Bronchial epithelial cell (primary cell): ENCODE data around the gene KATNAL1. TPM values are rescaled to one million over a fixed set of nuclear protein-coding genes. Genes with fewer than 3 reads are reported as not detected.

ENCODE experiments used
- DNase-seq: peaks from one replicate; pipeline ENCODE4 v3.0.0-alpha.2; 2010; ENCODE audit warnings: low read depth
- FAIRE-seq: peaks from 2 replicates; lab custom pipeline; 2011; peaks lifted over from hg19 to GRCh38; lab: Jason Lieb, UNC
- H3K27me3 ChIP-seq: 2 replicates; pipeline ENCODE4 v1.5.1; 2011; ENCODE audit warnings: low read length; ENCODE audit not compliant: control insufficient read depth, insufficient read depth
- H3K36me3 ChIP-seq: 2 replicates; pipeline ENCODE4 v1.5.1; 2011; ENCODE audit warnings: low read length; ENCODE audit not compliant: control insufficient read depth, insufficient read depth
- H3K4me3 ChIP-seq: 2 replicates; pipeline ENCODE4 v1.5.1; 2011; ENCODE audit warnings: mild to moderate bottlenecking, low read depth, low read length, control low read depth
- total RNA-seq: library from RNA; depleted of rRNA; stranded (reverse); fragments of >200 nt; gene quantifications from 2 replicates; pipeline ENCODE4 v1.2.1, GENCODE V29; 2014
- TF ChIP-seq, protein P1 (sequence below): IDR thresholded peaks from 2 replicates; pipeline ENCODE4 v1.5.1; 2011; ENCODE audit warnings: mild to moderate bottlenecking, moderate library complexity, low read length, control low read depth, inconsistent platforms; ENCODE audit not compliant: insufficient read depth, severe bottlenecking

The KATNAL1 gene
- total RNA-seq, 1 donor from 2014 or later, result 5.5 TPM

DNA sequence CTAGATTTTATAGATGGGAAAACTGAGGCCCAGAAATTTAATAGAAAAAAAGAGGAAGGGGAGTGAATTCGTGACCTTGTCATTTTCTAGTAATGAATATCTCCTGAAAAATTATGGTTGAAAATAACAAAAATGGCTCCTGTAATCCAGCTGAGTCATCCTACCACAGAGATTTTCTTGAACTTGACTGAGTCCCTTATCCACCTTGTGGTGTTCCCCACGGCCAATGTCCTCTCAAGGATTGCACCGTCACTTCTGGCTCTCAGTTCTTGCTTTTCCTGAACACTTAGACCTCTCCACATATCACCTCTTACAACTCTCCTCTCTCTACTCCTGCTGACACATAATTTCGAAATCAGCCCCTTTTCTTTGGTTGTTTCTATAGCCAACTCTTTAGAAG is 1.2 kb upstream of the KATNAL1 start:
- Histone ChIP-seq H3K36me3 (no peaks in the 10 kb centered on the region), H3K27me3 (no peaks in the 10 kb centered on the region), H3K4me3 (no peak overlapping the region)
- DNase-seq, result peak; percentile 46
- TF ChIP-seq, protein P1, sequence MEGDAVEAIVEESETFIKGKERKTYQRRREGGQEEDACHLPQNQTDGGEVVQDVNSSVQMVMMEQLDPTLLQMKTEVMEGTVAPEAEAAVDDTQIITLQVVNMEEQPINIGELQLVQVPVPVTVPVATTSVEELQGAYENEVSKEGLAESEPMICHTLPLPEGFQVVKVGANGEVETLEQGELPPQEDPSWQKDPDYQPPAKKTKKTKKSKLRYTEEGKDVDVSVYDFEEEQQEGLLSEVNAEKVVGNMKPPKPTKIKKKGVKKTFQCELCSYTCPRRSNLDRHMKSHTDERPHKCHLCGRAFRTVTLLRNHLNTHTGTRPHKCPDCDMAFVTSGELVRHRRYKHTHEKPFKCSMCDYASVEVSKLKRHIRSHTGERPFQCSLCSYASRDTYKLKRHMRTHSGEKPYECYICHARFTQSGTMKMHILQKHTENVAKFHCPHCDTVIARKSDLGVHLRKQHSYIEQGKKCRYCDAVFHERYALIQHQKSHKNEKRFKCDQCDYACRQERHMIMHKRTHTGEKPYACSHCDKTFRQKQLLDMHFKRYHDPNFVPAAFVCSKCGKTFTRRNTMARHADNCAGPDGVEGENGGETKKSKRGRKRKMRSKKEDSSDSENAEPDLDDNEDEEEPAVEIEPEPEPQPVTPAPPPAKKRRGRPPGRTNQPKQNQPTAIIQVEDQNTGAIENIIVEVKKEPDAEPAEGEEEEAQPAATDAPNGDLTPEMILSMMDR, result no peak
- FAIRE-seq, result no peak

DNA sequence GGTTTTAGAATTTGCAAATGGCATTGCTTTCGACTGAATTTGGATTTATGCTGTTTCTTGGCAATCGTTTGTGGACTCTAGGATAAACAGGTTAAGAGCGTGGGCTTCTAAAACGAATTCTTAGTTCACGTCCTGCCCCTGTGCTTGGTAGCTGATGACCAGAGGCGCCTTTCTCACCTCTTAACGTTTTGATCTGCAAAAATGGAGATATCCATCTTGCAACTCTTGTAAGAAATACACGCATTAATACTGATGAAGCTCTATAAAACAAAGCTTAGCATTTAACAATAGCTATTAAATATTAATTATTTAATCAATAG is 580 bp upstream of the KATNAL1 start:
- FAIRE-seq (no peak), DNase-seq (no peak)
- Histone ChIP-seq H3K27me3 (no peaks in the 10 kb centered on the region), H3K4me3 (peak overlapping the region; percentile 81), H3K36me3 (no peaks in the 10 kb centered on the region)
- TF ChIP-seq, protein P1, result no peak

DNA sequence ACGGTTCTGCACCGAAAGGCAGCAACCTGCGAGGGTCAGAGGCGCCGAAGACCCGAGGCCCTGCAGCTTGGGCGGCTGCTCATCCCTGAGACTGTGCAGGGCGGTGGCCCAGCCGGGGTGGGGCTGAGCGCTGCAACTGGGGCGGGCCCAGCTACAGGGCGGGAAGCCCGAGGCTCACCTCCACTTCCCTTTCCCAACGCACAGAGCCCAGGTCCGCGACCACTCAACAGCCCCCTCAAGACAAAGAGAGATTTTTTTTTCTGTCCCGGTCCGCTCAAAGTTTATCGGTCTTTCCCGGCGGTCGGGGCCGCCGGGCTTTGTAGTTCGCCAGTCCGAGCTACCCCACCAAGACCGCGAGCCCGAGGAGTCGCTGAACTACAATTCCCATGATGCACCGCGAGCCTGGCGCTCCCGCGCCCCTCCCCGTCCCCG is 573 bp downstream of the KATNAL1 start:
- Histone ChIP-seq H3K27me3 (no peaks in the 10 kb centered on the region), H3K36me3 (no peaks in the 10 kb centered on the region), H3K4me3 (peak overlapping the region; percentile 81)
- no peak for FAIRE-seq
- DNase-seq, result peak; percentile 75
- TF ChIP-seq, protein P1, result no peak

DNA sequence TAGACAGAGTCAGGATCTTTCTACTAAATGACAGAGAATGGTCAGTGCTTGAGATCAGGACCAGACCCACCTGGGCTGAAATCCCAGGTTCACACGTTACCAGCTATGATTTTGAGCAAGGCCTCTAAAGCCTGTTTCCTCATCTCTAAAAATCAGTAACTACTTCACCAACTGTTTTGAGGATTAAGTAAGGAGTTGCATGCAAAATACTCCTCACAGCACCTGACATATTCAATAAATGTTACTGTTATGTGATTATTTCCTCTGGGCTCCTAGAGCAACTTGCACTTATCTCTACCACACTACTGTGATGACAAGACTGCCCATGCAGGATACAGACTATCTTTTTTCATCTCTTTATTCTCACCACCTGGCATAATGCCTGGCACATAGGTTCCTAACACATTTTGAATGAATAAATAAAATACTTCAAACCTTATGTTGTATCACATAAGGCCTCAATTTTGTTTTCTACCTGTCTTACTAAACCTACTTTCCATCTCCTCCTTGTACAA is 1.8 kb downstream of the KATNAL1 start:
- TF ChIP-seq, protein P1, result no peak
- no peak for FAIRE-seq
- H3K27me3 ChIP-seq, result no peaks in the 10 kb centered on the region
- H3K4me3 ChIP-seq, result no peak overlapping the region
- H3K36me3 ChIP-seq, result no peaks in the 10 kb centered on the region
- no peak for DNase-seq

DNA sequence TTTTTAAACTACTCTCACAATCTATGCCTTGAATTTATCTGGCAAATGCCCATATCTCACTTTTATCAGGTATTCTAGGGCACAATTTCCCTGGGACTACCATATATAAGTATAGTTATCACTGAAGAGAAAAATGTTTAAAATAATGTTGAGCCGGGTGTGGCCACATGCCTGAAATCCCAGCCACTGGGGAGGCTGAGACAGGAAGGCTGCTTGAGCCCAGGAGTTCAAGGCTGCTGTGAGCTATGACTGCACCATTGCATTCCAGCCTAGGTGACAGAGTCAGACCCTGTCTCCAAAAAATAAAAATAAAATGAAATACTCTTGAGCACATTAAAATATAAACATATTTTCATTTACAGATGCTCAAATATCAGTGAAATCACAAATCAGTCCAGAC is 4.1 kb downstream of the KATNAL1 start:
- TF ChIP-seq, protein P1, result no peak
- FAIRE-seq, result no peak

DNA sequence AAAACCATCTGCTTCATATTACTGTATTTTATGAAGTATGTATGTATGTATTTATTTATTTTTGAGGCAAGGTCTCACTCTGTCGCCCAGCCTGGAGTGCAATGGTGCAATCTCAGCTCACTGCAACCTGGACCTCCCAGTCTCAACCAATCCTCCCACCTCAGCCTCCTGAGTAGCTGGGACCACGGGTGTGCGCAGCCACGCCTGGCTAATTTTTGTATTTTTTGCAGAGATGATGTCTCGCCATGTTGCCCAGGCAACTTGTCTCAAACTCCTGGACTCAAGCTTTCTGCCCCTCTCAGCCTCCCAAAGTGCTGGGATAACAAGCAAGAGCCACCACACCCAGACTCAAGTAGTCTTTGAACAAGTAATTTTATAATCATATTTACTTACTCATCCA is 5.5 kb downstream of the KATNAL1 start:
- TF ChIP-seq, protein P1, result no peak
- DNase-seq (peak; percentile 13), FAIRE-seq (no peak)

More for the DNA sequence above, 4.1 kb downstream of the KATNAL1 start:
- no peaks in the 10 kb centered on the region for H3K27me3 ChIP-seq
- no peaks in the 10 kb centered on the region for H3K36me3 ChIP-seq
- no peak for DNase-seq
- no peak overlapping the region for H3K4me3 ChIP-seq

More for the DNA sequence above, 5.5 kb downstream of the KATNAL1 start:
- Histone ChIP-seq H3K36me3 (no peaks in the 10 kb centered on the region), H3K4me3 (no peak overlapping the region), H3K27me3 (no peaks in the 10 kb centered on the region)
